Thoracic aorta (tissue), 2 donors: ENCODE measurements around the gene POU3F2. TPM values are rescaled to one million over a fixed set of nuclear protein-coding genes. Genes with fewer than 3 reads are reported as not detected.

Experiments used
- ATAC-seq: fragments of 150-250 bp; one replicate; pipeline ENCODE4 v1.8.0; 2017; ENCODE audit warnings: low read depth; ENCODE audit not compliant: insufficient number of reproducible peaks, low FRiP score
- DNase-seq: peaks from one replicate; pipeline ENCODE4 v3.0.0-alpha.2; 2020; ENCODE audit warnings: low spot score
- H3K27ac ChIP-seq, 2 donors: fragments of 200-600 bp; sonication (generic); 1 replicate in 1 of 2; 2 replicates in 1 of 2; pipeline ENCODE4 v1.5.1; 2016; ENCODE audit warnings: mild to moderate bottlenecking in 2 of 2, moderate library complexity in 2 of 2
- H3K27me3 ChIP-seq: fragments of 200-600 bp; sonication (generic); replicated peaks from 2 replicates; pipeline ENCODE4 v1.6.0; 2016; ENCODE audit warnings: mild to moderate bottlenecking; ENCODE audit not compliant: insufficient read depth
- H3K36me3 ChIP-seq: fragments of 200-600 bp; sonication (generic); one replicate; pipeline ENCODE4 v1.5.1; 2016
- H3K4me1 ChIP-seq, 2 donors: fragments of 200-600 bp; sonication (generic); 1 replicate in 1 of 2; 2 replicates in 1 of 2; pipeline versions ENCODE4 v1.5.1 to v1.6.0; 2016; ENCODE audit warnings: low read depth in 2 of 2, mild to moderate bottlenecking in 1 of 2; ENCODE audit not compliant: control insufficient read depth in 1 of 2
- H3K4me3 ChIP-seq: fragments of 200-600 bp; sonication (generic); 2 replicates; pipeline ENCODE4 v1.5.1; 2016; ENCODE audit warnings: mild to moderate bottlenecking
- H3K9me3 ChIP-seq: fragments of 200-600 bp; sonication (generic); 2 replicates; pipeline ENCODE4 v1.5.1; 2016
- total RNA-seq, 2 donors: library from RNA; depleted of rRNA; stranded (reverse); fragments of >200 nt; gene quantifications; one replicate each; pipeline versions ENCODE4 v1.1.0 to v1.2.3, GENCODE V29; 2016
- TF ChIP-seq, protein P1 (sequence below): fragments of 200-600 bp; sonication (generic); IDR thresholded peaks from one replicate; pipeline ENCODE4 v1.5.1; 2019; ENCODE audit warnings: antibody characterized with exemption

POU3F2 gene
- total RNA-seq, 2 donors from 2014 or later, result not detected

DNA sequence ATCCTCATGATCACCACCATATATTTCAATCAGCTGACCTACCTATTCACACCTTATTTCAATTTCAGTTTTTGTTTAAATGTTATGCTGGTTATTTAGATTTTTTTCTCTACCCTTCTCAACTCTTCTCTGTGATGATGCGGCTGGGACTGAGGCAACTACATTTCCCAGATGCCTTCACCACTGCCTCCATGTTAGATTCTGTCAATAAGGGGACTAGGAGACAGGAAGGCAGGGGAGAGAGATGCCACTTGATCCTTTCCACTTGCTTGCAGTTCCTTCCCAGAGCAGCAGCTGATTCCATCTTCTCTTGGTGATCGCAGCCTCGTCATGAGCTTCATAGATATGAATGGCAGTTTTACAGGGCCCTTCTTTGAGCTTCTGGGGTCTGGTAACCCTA lies 33.5 kb upstream of the POU3F2 start:
- ATAC-seq, result no peak
- TF ChIP-seq, protein P1, sequence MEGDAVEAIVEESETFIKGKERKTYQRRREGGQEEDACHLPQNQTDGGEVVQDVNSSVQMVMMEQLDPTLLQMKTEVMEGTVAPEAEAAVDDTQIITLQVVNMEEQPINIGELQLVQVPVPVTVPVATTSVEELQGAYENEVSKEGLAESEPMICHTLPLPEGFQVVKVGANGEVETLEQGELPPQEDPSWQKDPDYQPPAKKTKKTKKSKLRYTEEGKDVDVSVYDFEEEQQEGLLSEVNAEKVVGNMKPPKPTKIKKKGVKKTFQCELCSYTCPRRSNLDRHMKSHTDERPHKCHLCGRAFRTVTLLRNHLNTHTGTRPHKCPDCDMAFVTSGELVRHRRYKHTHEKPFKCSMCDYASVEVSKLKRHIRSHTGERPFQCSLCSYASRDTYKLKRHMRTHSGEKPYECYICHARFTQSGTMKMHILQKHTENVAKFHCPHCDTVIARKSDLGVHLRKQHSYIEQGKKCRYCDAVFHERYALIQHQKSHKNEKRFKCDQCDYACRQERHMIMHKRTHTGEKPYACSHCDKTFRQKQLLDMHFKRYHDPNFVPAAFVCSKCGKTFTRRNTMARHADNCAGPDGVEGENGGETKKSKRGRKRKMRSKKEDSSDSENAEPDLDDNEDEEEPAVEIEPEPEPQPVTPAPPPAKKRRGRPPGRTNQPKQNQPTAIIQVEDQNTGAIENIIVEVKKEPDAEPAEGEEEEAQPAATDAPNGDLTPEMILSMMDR, result no peak
- Histone ChIP-seq H3K4me1 (no peaks in the 10 kb centered on the region), H3K9me3 (no peaks in the 10 kb centered on the region), H3K27me3 (no peaks in the 10 kb centered on the region), H3K36me3 (no peaks in the 10 kb centered on the region), H3K27ac (no peak overlapping the region), H3K4me3 (no peak overlapping the region)
- no peak for DNase-seq

DNA sequence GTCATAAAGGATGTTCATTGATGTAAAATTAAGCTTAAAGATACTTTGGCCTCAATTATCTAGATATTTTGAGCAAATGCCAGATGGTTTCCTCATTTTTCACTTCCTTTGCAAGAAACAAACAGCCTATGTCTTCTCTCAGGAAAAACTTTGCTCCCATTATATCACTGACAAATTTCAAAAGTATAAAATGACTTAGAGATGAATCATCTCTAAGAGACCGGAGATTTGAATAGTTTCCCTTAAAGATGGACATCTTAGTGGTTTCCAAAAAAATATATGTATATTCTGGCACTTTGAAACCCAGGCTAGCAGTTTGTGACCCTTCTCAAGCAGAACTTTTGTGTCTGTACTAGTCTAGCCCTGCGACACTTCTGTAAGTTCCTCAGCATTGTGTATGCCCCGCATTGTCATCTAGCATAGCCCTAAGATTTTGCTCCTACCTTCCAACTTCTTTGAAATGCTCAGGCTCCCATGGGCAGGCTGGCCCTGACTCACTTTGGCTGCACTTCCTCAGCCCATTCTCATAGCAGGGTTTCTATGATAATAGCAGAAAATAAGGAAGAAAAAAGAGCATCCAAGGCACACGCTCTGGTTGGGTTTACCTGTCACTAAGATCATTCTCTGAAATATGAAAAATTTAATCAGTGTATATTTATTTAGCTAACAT lies 25.7 kb upstream of the POU3F2 start:
- H3K27me3 ChIP-seq, result no peaks in the 10 kb centered on the region
- no peaks in the 10 kb centered on the region for H3K9me3 ChIP-seq
- no peak for DNase-seq
- no peak for ATAC-seq
- no peak overlapping the region for H3K4me3 ChIP-seq
- H3K36me3 ChIP-seq, result no peaks in the 10 kb centered on the region
- no peak overlapping the region for H3K27ac ChIP-seq
- TF ChIP-seq, protein P1, result no peak
- no peaks in the 10 kb centered on the region for H3K4me1 ChIP-seq

DNA sequence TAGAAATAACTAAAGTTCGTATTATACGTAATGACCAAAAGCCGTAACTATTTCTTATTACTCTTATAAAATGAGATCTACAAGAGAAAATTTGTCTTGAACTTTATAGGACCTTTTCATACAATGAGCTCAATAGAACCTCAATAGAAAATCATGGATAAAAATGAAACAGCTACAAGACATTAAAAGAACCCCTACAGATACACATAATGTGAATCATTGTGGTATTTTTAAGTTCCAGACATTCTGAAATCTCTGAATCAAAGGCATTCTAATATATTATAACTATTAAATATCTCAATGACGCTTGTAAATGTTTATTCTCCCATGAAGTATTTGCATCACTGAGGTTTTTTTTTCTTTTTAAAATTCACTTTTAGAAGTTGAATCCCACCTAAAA lies 22.2 kb upstream of the POU3F2 start:
- no peak for DNase-seq
- Histone ChIP-seq H3K9me3 (no peaks in the 10 kb centered on the region), H3K27me3 (peaks cover 3% of the 10 kb centered on the region), H3K27ac (no peak overlapping the region), H3K4me3 (no peak overlapping the region), H3K4me1 (no peaks in the 10 kb centered on the region), H3K36me3 (no peaks in the 10 kb centered on the region)
- no peak for ATAC-seq
- TF ChIP-seq, protein P1, result no peak

DNA sequence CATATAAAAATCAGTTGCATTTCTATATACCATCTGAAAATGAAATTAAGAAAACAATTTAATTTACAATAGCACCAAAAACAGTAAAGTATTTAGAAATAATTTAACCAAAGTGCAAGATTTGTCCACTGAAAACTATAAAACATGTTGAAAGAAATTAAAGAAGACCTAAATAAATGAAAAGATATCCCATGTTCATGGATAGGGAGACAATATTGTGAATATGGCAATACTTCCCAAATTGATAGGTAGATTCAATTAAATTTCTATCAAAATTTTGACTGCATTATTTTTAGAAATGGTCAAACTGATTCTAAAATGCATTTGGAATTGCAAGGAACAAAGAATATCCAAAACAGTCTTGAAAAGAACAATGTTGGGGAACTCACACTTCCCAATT lies 17.6 kb upstream of the POU3F2 start:
- no peaks in the 10 kb centered on the region for H3K36me3 ChIP-seq
- no peak for DNase-seq

DNA sequence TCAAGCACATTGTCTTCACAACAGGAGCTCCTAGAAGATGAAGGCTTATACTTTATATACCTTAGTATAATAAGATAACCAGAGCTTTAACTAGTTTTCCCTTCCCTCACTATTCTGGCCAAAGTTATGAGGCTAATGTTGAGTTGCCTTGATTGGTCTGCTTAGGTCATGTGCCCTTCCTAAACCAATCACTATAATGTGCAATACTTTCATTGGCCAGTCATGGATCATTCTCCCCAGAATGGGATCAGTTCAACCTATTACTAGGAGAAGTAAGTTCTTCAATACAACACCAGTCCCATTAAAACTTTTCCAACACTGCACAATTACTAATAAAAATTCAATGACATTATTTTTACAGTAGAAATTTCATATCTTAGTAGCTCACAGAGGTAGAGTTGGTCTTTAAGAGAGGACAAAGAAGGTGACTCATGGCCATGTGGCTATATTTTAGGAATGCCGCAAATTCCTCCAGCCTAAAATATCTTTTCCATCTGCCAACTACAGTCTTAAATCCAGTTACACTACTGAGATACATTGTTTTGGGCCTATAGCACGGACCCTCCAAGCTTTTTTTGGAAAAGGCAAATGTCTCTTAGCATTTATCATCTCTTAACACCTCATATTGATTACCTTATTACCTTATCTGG lies 12.5 kb upstream of the POU3F2 start:
- Histone ChIP-seq H3K4me3 (no peak overlapping the region), H3K27me3 (peaks cover 30% of the 10 kb centered on the region)
- ATAC-seq, result no peak

More for the DNA sequence above, 17.6 kb upstream of the POU3F2 start:
- Histone ChIP-seq H3K27me3 (peaks cover 3% of the 10 kb centered on the region), H3K9me3 (no peaks in the 10 kb centered on the region), H3K27ac (no peak overlapping the region), H3K4me3 (no peak overlapping the region), H3K4me1 (no peaks in the 10 kb centered on the region)
- no peak for ATAC-seq
- TF ChIP-seq, protein P1, result no peak

More for the DNA sequence above, 12.5 kb upstream of the POU3F2 start:
- no peaks in the 10 kb centered on the region for H3K9me3 ChIP-seq
- no peak for DNase-seq
- H3K36me3 ChIP-seq, result no peaks in the 10 kb centered on the region
- no peak overlapping the region for H3K27ac ChIP-seq
- H3K4me1 ChIP-seq, result peaks cover 0 to 13% of the 10 kb centered on the region in 2 donors
- TF ChIP-seq, protein P1, result no peak
